Sigmoid colon (tissue), 7 donors: ENCODE measurements around the gene CASTOR2. TPM values are rescaled to one million over a fixed set of nuclear protein-coding genes. Genes with fewer than 3 reads are reported as not detected.

Experiments used
- DNase-seq: peaks from one replicate; pipeline ENCODE4 v3.0.0-alpha.2; 2019
- H3K27ac ChIP-seq, 4 donors: fragments of 200-600 bp; sonication (generic); one replicate each; pipeline ENCODE4 v1.5.1; 2016 to 2019; ENCODE audit warnings: mild to moderate bottlenecking in 1 of 4
- H3K27me3 ChIP-seq, 3 donors: fragments of 200-600 bp; sonication (generic); one replicate each; pipeline ENCODE4 v1.5.1; 2019; ENCODE audit warnings: mild to moderate bottlenecking in 1 of 3
- H3K36me3 ChIP-seq, 4 donors: fragments of 200-600 bp; sonication (generic); one replicate each; pipeline ENCODE4 v1.5.1; 2016 to 2019
- H3K4me1 ChIP-seq, 4 donors: fragments of 200-600 bp; sonication (generic); one replicate each; pipeline ENCODE4 v1.5.1; 2017 to 2019
- H3K4me3 ChIP-seq, 4 donors: fragments of 200-600 bp; sonication (generic); one replicate each; pipeline ENCODE4 v1.5.1; 2017 to 2019; ENCODE audit warnings: mild to moderate bottlenecking in 2 of 4, moderate library complexity in 1 of 4
- H3K9me3 ChIP-seq, 4 donors: fragments of 200-600 bp in 3 of 4; sonication (generic) in 3 of 4; one replicate each; pipeline versions ENCODE4 v1.5.1 to v1.6.1; 2013 to 2019
- CTCF ChIP-seq, 4 experiments: fragments of 450-650 bp in 3 of 4; fragments of 200-600 bp in 1 of 4; IDR thresholded peaks; one replicate each; pipeline ENCODE4 v1.5.1; 2016 to 2019; ENCODE audit warnings: antibody characterized with exemption in 4 of 4, mild to moderate bottlenecking in 3 of 4, moderate library complexity in 2 of 4
- EP300 ChIP-seq, 4 donors: sonication (generic); formaldehyde crosslinking; IDR thresholded peaks; one replicate each; pipeline ENCODE4 v1.6.1; 2017; ENCODE audit warnings: antibody characterized with exemption in 4 of 4
- POLR2A ChIP-seq, 2 donors: fragments of 450-650 bp; IDR thresholded peaks; one replicate each; pipeline ENCODE4 v1.6.1; 2016; ENCODE audit warnings: antibody characterized with exemption in 2 of 2, mild to moderate bottlenecking in 2 of 2, moderate library complexity in 2 of 2
- POLR2AphosphoS5 ChIP-seq, 4 donors: sonication (generic); formaldehyde crosslinking; IDR thresholded peaks; one replicate each; pipeline ENCODE4 v1.6.1; 2017; ENCODE audit warnings: antibody characterized with exemption in 4 of 4
- WGBS, 2 donors: extraction: QIAGEN DNeasy Blood & Tissue Kit; methylation state at CpG; one replicate each; pipeline ENCODE4 v1.1.7; 2013; 5-methylcytosine and 5-hydroxymethylcytosine counted together
- intact Hi-C: fragments of 100-400 bp; cut with DNase I; formaldehyde crosslinking; loops from one replicate; pipeline ENCODE4 v1.15.1; 2023
- polyA plus RNA-seq, 3 donors: library from polyadenylated mRNA; stranded (reverse); fragments of 200-250 nt; gene quantifications; one replicate each; pipeline ENCODE4 v1.2.3, GENCODE V29; 2013
- total RNA-seq, 4 donors: library from RNA; depleted of rRNA; stranded (reverse); fragments of >200 nt; gene quantifications; one replicate each; pipeline ENCODE4 v1.1.0, GENCODE V29; 2016
- donor health status: healthy with polysubstance abuse.
- donor health status: Bipolar disorder and iron deficiency.
- donor health status: healthy.

CASTOR2 gene
- total and polyA plus RNA-seq, 7 donors: 1.7 to 23.3 (median 8.9) TPM

DNA sequence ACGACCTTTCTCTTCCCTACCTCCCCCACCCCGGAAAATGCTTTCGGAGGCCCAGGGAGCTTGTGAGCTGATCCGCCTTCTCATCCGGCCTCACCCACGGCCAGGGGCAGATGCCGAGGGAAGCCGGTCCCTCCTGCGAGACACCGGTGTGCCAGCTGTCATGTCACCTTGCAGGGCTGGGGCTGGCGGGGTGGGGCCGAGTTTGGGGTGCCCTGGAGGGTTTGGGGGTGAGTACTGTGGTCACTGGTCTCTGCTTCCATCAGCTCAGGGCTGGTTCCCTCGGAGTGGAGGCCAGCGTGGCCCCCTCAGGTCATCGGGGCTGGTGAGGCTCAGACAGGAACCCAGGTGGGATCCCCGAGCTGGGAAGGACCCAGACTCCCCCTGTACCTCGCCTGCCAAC is 60.4 kb downstream of the CASTOR2 start:
- no peaks in the 10 kb centered on the region for H3K4me1 ChIP-seq
- no peaks in the 10 kb centered on the region for H3K9me3 ChIP-seq
- intact Hi-C loops: no loop called here
- 90 to 92% methylated on average over 17 of the region's 17 CpGs for WGBS, 2 donors
- TF ChIP-seq EP300 (IDR thresholded peaks at IDR 0.05) (no peak), POLR2AphosphoS5 (IDR thresholded peaks at IDR 0.05) (no peak), CTCF (IDR thresholded peaks at IDR 0.05) (no peak), POLR2A (IDR thresholded peaks at IDR 0.05) (no peak)
- no peak overlapping the region for H3K27ac ChIP-seq
- peaks cover 0 to 42% (median 10%) of the 10 kb centered on the region in 4 donors for H3K36me3 ChIP-seq
- no peak overlapping the region for H3K4me3 ChIP-seq
- no peak for DNase-seq
- no peaks in the 10 kb centered on the region for H3K27me3 ChIP-seq

DNA sequence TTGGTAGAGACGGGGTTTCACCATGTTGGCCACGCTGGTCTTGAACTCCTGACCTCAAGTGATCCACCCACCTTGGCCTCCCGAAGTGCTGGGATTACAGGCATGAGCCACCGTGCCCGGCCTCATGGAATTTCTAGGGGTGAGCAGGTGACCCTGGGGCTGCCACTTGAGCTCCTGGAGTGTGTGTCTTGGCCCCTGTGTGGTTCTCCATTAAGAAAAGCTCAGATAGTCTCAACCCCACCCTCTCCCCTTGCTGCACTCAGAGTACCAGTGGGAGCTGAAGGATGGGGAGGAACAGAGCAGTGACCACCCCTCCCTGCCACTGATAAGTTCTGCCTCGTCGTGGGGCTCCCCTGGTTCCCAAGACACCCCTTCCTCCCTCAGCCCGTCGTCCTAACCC is 63.8 kb downstream of the CASTOR2 start:
- Histone ChIP-seq H3K27ac (no peak overlapping the region), H3K36me3 (peaks cover 0 to 32% (median 5%) of the 10 kb centered on the region in 4 donors), H3K9me3 (no peaks in the 10 kb centered on the region), H3K27me3 (no peaks in the 10 kb centered on the region), H3K4me3 (no peak overlapping the region), H3K4me1 (no peaks in the 10 kb centered on the region)
- intact Hi-C loops: no loop called here
- no peak for DNase-seq
- no peak for TF ChIP-seq EP300 (IDR thresholded peaks at IDR 0.05)
- TF ChIP-seq POLR2A (IDR thresholded peaks at IDR 0.05): no peak
- TF ChIP-seq CTCF (IDR thresholded peaks at IDR 0.05): no peak
- no peak for TF ChIP-seq POLR2AphosphoS5 (IDR thresholded peaks at IDR 0.05)
- 92 to 93% methylated on average over 9 of the region's 9 CpGs for WGBS, 2 donors

GRCh38 chr7:75033064-75033463 is 68.6 kb downstream of the CASTOR2 start:
- Histone ChIP-seq H3K9me3 (no peaks in the 10 kb centered on the region), H3K36me3 (peaks cover 0 to 14% (median 0%) of the 10 kb centered on the region in 4 donors), H3K27me3 (no peaks in the 10 kb centered on the region), H3K4me1 (no peaks in the 10 kb centered on the region), H3K4me3 (no peak overlapping the region), H3K27ac (no peak overlapping the region)
- intact Hi-C loops: no loop called here
- no peak for TF ChIP-seq POLR2A (IDR thresholded peaks at IDR 0.05)
- TF ChIP-seq EP300 (IDR thresholded peaks at IDR 0.05): no peak
- TF ChIP-seq POLR2AphosphoS5 (IDR thresholded peaks at IDR 0.05): no peak
- 80 to 88% methylated on average over 8 of the region's 8 CpGs for WGBS, 2 donors
- no peak for DNase-seq

DNA sequence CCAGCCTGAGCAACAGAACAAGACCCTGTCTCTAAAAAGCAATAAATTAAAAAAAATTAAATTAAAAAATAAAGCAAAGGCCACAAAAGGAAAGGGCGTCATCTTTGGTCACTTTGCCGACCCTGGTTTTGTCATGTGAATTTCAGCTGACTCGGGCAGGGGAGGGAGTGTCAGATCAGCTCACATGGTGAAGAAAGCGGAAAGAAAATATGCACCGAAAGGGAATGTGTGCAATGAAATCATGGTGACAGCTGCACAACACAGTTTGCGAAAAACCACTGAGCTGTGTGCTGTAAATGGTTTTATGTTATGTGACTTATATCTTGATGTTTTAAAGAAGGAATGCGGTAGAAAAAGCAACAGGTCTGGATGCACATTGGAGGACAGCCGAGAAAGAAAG is 69.3 kb downstream of the CASTOR2 start:
- TF ChIP-seq POLR2AphosphoS5 (IDR thresholded peaks at IDR 0.05): no peak
- no peak for TF ChIP-seq POLR2A (IDR thresholded peaks at IDR 0.05)
- TF ChIP-seq EP300 (IDR thresholded peaks at IDR 0.05): no peak
- no peaks in the 10 kb centered on the region for H3K9me3 ChIP-seq
- no peak overlapping the region for H3K27ac ChIP-seq
- peaks cover 0 to 14% (median 0%) of the 10 kb centered on the region in 4 donors for H3K36me3 ChIP-seq
- WGBS, 2 donors: 90 to 91% methylated on average over 8 of the region's 8 CpGs
- no peaks in the 10 kb centered on the region for H3K27me3 ChIP-seq
- no peak for DNase-seq
- intact Hi-C loops: no loop called here
- no peak overlapping the region for H3K4me3 ChIP-seq
- H3K4me1 ChIP-seq: no peaks in the 10 kb centered on the region

GRCh38 chr7:75038508-75038907 is 74.0 kb downstream of the CASTOR2 start:
- H3K4me1 ChIP-seq: no peaks in the 10 kb centered on the region
- H3K27ac ChIP-seq: no peak overlapping the region
- no peak for DNase-seq
- intact Hi-C loops: no loop called here
- no peaks in the 10 kb centered on the region for H3K27me3 ChIP-seq
- 88% methylated on average over 8 of the region's 8 CpGs for WGBS, 2 donors
- H3K4me3 ChIP-seq: no peak overlapping the region
- H3K9me3 ChIP-seq: no peaks in the 10 kb centered on the region
- TF ChIP-seq EP300 (IDR thresholded peaks at IDR 0.05): no peak
- peaks cover 0 to 25% (median 10%) of the 10 kb centered on the region in 4 donors for H3K36me3 ChIP-seq

- DNase-seq: no peak
- intact Hi-C loops: no loop called here
- Histone ChIP-seq H3K27ac (no peak overlapping the region), H3K9me3 (no peaks in the 10 kb centered on the region), H3K4me3 (no peak overlapping the region), H3K36me3 (peaks cover 0 to 31% (median 13%) of the 10 kb centered on the region in 4 donors), H3K4me1 (no peaks in the 10 kb centered on the region), H3K27me3 (no peaks in the 10 kb centered on the region)
- no peak for TF ChIP-seq POLR2AphosphoS5 (IDR thresholded peaks at IDR 0.05)
- TF ChIP-seq CTCF (IDR thresholded peaks at IDR 0.05): no peak
- whole genome bisulfite sequencing, 2 donors: 93 to 94% methylated on average over 10 of the region's 10 CpGs
Observed at GRCh38 chr7:75039166-75039565, 74.7 kb downstream of the CASTOR2 start.
